ENCODE results near the gene LGALS16.
"Not testable (repeated sequence)": the region's sequence is repeated elsewhere in the genome, so short reads cannot be mapped to it uniquely, and the experiment has no call there.

LGALS16 gene

GRCh38 chr19:39655613-39656012 is at the start of gene LGALS16:
Gene LGALS16, plus strand, starts transcription at chr19:39655913. Its CDS starts 49 bp downstream, at chr19:39655962.
- DNase-seq = no peak

GRCh38 chr19:39607021-39607420 is 48.7 kb upstream of the LGALS16 start:
- no peak for DNase-seq

- no peak for DNase-seq
These were observed 48.2 kb upstream of the LGALS16 start for GRCh38 chr19:39607561-39607960.

- DNase-seq = no peak
These were observed 42.1 kb upstream of the LGALS16 start for GRCh38 chr19:39613597-39613996.

GRCh38 chr19:39617745-39618144 is 38.0 kb upstream of the LGALS16 start:
- DNase-seq = no peak

- DNase-seq = no peak
These were observed 31.8 kb upstream of the LGALS16 start for GRCh38 chr19:39623946-39624345.

- DNase-seq = peak; percentile 7
These were observed 28.1 kb upstream of the LGALS16 start for GRCh38 chr19:39627631-39628030.

- DNase-seq = no peak
These were observed 24.5 kb upstream of the LGALS16 start for GRCh38 chr19:39631178-39631577.

- DNase-seq = no peak
These were observed 24.1 kb upstream of the LGALS16 start for GRCh38 chr19:39631626-39632025.

GRCh38 chr19:39637891-39638290 is 17.8 kb upstream of the LGALS16 start:
- no peak for DNase-seq

- DNase-seq = no peak
These were observed 13.9 kb upstream of the LGALS16 start for GRCh38 chr19:39641773-39642172.

GRCh38 chr19:39643591-39643990 is 12.1 kb upstream of the LGALS16 start:
- DNase-seq = no peak

- no peak for DNase-seq
These were observed 9.8 kb upstream of the LGALS16 start for GRCh38 chr19:39645800-39646411.

- DNase-seq = no peak
These were observed 7.8 kb upstream of the LGALS16 start for GRCh38 chr19:39647918-39648317.

- no peak for DNase-seq
These were observed 4.1 kb downstream of the LGALS16 start for GRCh38 chr19:39659791-39660190.

GRCh38 chr19:39660661-39661060 is 4.9 kb downstream of the LGALS16 start:
- DNase-seq = no peak

- no peak for DNase-seq
These were observed 5.9 kb downstream of the LGALS16 start for GRCh38 chr19:39661565-39661964.

GRCh38 chr19:39669860-39670259 is 14.1 kb downstream of the LGALS16 start:
- not testable (repeated sequence) for DNase-seq

GRCh38 chr19:39670998-39671397 is 15.3 kb downstream of the LGALS16 start:
- DNase-seq = no peak

- peak; percentile 73 for DNase-seq
These were observed 16.1 kb downstream of the LGALS16 start for GRCh38 chr19:39671739-39672363.

- no peak for DNase-seq
These were observed 16.8 kb downstream of the LGALS16 start for GRCh38 chr19:39672473-39672872.

- peak; percentile 14 for DNase-seq
These were observed 18.1 kb downstream of the LGALS16 start for GRCh38 chr19:39673862-39674261.

GRCh38 chr19:39676004-39676403 is 20.3 kb downstream of the LGALS16 start:
- DNase-seq = no peak

- DNase-seq = no peak
These were observed 22.5 kb downstream of the LGALS16 start for GRCh38 chr19:39677961-39678889.

All from CD4-positive, alpha-beta T cell treated with Interleukin-10 for 1 hour (primary cell).